Measurements from ENCODE around the gene TRPV4. TPM values are rescaled to one million over a fixed set of nuclear protein-coding genes. Genes with fewer than 3 reads are reported as not detected.

Gene TRPV4
- total and polyA plus RNA-seq, 9 of the 15 experiments (the other 6 are each of a cell fraction or from before 2014, with no cell fraction given): 0.13 TPM; not detected in 8

GRCh38 chr12:109779382-109779781, 53.8 kb downstream of the TRPV4 start (continued):
- TF ChIP-seq, protein P1, sequence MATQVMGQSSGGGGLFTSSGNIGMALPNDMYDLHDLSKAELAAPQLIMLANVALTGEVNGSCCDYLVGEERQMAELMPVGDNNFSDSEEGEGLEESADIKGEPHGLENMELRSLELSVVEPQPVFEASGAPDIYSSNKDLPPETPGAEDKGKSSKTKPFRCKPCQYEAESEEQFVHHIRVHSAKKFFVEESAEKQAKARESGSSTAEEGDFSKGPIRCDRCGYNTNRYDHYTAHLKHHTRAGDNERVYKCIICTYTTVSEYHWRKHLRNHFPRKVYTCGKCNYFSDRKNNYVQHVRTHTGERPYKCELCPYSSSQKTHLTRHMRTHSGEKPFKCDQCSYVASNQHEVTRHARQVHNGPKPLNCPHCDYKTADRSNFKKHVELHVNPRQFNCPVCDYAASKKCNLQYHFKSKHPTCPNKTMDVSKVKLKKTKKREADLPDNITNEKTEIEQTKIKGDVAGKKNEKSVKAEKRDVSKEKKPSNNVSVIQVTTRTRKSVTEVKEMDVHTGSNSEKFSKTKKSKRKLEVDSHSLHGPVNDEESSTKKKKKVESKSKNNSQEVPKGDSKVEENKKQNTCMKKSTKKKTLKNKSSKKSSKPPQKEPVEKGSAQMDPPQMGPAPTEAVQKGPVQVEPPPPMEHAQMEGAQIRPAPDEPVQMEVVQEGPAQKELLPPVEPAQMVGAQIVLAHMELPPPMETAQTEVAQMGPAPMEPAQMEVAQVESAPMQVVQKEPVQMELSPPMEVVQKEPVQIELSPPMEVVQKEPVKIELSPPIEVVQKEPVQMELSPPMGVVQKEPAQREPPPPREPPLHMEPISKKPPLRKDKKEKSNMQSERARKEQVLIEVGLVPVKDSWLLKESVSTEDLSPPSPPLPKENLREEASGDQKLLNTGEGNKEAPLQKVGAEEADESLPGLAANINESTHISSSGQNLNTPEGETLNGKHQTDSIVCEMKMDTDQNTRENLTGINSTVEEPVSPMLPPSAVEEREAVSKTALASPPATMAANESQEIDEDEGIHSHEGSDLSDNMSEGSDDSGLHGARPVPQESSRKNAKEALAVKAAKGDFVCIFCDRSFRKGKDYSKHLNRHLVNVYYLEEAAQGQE (IDR thresholded peaks at IDR 0.05; ENCODE audit: borderline replicate concordance): peak; percentile 10; the same call in 1 of the 2 replicates
- TF ChIP-seq, protein P1 (CRISPR knock-in tag; IDR thresholded peaks at IDR 0.05; ENCODE audit: low read depth): no peak
- TF ChIP-seq CTCF (IDR thresholded peaks at IDR 0.05 in 2 of 3, conservative IDR thresholded peaks at IDR 0.05 in 1 of 3; ENCODE audit: insufficient read depth in 2 of 3, low read depth in 1 of 3, low read length in 3 of 3): peak; percentile 20 to 46 (median 42); a peak in 3 of 6 replicates
- 0 out of 2 replicates have a peak, but pooled peaks have one; percentile 60 for TF ChIP-seq SPI1 (IDR thresholded peaks at IDR 0.05; ENCODE audit: borderline replicate concordance, low read depth, low read length)
- TF ChIP-seq USF1 (CRISPR knock-in tag; IDR thresholded peaks at IDR 0.05): peak; percentile 77
- TF ChIP-seq ZNF398 (CRISPR knock-in tag; IDR thresholded peaks at IDR 0.05): no peak
- TF ChIP-seq EP400 (IDR thresholded peaks at IDR 0.05): no peak
